T-helper 9 cell (primary cell): ENCODE measurements around the gene YARS2.

Source experiments
- DNase-seq: peaks from one replicate; pipeline ENCODE4 v3.0.0-alpha.2; 2020
- total RNA-seq, 2 donors: gene quantifications; one replicate each; lab custom pipeline; 2026; lab: John Stamatoyannopoulos, UW

YARS2 gene
- 24.1 to 32.1 reads per million in 2 donors for total RNA-seq

DNA sequence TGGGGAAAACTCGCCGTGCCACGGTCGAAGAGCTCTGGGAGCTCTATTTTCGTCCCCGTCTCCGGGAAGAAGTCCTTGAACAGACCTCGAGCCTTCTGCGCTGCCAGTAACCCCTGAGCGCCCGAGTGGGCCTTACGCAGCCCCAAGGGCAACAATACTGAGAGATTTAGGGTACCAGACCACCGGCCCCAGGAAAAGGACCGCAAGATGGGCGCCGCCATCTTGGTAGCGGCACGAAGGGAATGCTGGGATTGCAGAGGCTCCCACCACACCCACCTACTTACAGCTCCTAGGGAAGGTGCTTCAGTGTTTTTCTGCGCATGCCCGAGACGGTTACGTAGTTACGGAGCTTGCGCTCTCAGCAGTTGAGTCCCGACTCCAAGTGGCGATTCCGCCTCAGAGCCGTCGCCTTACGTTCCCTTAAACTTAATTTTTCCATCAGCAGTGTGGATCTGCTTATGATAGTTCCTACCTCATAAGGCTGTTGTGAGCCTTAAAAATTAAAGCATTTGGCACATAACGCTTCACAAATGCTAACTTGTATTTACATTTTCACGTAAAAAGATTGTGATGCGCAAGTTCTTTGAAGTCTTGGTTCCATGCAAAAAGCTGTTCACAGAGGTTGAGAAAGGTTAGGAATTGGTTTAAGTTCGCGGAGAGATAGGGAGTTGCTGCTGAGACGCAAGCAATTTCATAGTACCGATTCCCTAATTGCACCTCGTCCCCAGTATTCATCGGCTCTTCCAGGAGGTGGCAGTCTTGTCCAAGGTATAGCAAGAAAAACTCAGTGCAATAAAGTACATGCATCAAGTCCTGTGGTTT is at the start of gene YARS2:
YARS2 (minus strand) TSS at position 244 of the 822 bp plus-strand sequence; CDS start at position 221, 23 bp downstream.
- peak; percentile 75 for DNase-seq

DNA sequence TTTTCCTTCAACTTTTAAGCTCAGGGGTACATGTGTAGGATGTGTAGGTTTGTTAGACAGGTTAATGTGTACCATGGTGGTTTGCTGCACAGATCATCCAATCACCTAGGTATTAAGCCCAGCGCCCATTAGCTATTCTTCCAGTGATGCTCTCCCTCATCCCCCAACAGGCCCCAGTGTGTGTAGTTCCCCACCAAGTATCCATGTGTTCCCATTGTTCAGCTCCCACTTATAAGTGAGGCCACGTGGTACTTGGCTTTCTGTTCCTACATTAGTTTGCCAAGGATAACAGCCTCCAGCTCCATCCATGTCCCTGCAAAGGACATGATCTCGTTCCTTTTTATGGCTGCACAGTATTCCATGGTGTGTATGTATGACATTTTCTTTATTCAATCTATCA is 48.6 kb upstream of the YARS2 start:
- DNase-seq: no peak

DNA sequence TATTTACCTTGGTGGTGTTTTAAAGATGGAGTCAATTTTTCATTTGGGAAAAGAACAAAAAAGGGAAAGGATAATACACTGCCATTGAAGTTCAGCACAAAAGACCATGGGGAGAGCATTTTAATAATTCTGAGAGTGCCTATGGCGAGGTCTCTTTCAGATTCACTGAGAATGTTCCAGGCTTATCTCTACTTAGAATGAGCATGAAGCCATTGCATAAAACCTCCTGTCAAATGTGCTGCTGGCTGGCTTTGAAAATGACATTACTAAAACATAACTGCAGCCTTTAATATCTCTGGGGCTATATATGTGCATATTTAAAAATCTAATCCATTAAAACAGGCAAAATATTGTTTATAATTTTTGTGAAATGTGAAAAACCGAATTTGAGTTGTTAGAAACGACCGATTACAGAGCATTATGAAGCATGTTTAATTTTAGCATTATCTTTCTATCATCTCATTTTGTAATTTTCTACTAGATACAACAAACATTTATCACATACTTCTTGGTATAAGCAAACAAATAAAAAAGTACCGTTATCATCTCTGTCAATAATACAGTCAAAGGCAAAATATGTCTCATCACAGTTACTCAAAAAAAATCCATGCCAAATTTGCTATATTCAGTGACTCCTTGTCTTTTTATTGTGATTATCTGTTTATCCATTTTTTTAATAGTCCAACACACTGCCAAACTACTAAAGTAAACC is 45.7 kb upstream of the YARS2 start:
- no peak for DNase-seq

DNA sequence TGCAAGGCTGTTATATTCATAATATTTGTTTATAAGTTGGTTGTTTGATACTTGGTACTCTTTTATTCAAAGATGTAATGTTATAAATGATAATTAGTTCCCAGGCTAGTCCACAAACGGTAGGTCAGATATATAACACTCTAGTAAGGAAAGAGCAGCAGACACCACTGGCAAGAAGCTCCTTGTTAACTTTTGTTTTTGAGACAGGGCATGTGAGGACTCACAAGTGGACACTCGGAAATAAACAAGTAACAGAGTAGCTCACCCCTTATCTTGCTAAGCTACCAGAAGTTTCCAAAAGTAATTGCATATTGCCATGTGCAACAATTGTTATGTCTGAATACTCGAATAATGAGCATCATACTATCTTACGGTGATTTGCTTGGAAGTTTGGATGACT is 38.6 kb upstream of the YARS2 start:
- no peak for DNase-seq

DNA sequence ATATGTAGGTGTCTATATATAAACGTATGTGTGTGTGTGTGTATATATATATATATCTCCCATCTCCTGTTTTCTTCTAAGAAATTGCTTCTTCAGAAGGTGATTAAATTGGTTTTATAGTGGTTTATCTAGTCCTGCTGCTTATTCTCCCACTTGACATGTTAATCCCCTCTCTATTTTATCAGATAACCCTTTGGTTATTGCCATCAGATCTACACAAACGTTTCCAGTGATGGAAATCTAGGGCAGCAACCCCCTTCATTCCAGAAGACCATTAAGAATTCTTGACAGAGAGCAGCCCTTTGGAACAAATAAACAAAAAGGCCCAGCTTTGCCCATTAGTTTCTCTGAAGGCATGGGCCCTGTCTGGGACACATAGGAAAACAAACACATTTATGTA is 34.2 kb upstream of the YARS2 start:
- DNase-seq: no peak

DNA sequence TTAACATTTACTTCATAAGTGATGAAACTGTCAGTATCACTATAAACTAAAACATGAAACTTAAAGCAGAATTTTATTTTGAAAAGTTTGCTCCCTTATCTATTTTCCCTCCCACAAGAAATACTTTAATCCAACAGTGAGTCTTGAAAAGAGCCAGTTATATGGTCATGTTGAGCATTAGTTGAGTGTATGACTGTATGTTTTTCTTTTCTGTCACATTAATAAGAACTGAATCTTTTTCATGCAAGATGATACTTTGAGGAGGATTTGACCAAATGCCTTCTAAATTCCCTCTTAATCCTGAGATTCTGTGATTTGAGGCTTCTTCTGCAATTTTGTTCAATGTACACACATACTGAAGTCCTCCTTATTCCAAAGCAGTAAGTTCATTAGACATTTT is 33.7 kb upstream of the YARS2 start:
- DNase-seq: no peak

DNA sequence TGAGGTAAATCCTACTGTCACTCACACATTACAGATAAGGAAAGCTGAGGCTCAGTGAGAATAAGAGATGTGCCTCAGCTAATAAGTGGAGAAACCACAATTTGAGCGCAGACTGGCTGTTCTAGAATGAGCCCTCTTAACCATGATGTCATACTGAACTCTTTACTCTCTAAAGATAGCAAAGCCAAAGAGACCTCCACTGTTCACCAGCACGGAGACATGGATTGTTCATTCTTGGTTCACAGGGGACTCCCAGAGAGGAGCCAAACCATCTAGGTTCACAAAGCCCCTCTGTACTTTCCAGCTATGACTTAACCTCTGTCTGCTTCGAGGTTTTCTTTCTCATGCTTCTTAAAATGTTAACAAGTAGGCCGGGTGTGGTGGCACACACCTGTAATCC is 32.7 kb upstream of the YARS2 start:
- DNase-seq: no peak

DNA sequence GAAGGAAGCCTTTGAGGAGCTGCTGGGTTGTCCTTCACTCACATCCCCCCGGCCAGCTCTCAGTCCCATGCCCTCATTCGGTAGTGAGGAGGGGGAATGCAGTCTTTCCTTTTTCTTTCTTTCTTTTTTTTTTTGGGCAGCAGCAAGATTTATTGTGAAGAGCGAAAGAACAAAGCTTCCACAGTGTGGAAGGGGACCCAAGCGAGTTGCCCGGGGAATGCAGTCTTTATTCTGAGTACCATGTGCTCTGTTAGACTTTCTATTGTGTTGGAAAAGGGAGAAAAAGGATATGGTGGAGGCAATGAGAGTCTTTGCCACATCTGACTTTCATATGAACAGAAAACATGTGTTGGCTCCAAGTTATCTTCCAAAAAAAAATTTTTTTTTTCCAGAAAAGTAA is 29.9 kb upstream of the YARS2 start:
- no peak for DNase-seq

DNA sequence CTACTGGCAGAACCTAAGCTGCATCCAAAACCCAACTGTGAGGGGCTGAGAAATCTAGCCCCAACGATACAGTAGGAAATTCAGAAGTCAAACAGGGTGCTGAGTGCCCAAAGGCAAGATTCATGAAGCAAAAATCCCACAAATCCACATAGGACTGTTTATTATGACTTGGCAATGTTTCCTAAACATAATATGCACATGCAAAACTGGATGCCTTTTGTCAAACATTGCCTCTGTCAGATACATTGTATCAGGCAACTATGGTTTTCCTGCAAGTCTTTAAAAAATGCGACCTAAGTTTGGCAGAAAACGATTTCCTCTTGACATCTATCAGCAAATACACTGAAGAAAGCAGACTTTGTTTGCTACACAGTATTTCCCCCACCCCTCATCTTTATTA is 27.3 kb upstream of the YARS2 start:
- no peak for DNase-seq

DNA sequence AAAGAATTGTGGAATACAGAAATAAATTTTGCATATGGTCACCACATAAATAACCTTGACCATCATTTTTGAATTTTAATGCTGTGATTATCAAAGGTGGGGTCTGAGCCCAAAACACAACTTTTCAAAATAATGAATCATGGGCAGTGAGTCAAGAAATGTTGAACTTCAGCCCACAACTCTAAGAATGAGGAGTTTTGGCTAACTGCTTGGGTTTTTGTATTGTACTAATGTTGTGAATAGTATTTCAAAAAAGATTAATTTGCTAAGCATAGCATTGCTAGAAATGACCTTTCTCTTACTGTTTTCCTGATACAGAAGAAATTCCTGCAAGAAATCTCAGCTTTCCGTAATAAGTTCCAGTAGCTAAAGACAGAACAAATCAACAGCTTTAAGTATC is 24.4 kb upstream of the YARS2 start:
- no peak for DNase-seq

DNA sequence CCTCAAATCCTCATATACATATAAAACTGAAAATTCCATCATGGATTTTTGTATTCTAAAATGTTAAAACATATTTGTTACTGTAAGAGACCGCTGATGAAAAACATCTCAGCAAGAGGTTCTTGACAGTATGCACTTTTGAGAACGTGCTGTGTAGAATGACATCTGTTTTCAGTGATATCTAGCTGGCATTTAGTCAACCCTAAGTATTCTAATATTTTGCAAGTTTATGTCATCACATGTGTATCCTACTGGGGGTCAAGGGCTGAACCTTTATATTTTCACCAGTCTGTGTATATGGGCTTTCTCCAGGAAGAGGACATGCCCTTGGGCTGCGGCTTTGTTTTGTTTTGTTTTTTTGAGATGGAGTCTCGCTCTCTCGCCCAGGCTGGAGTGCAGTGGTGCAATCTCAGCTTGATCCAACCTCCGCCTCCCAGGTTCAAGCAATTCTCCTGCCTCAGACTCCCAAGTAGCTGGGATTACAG is 22.0 kb upstream of the YARS2 start:
- DNase-seq: no peak

DNA sequence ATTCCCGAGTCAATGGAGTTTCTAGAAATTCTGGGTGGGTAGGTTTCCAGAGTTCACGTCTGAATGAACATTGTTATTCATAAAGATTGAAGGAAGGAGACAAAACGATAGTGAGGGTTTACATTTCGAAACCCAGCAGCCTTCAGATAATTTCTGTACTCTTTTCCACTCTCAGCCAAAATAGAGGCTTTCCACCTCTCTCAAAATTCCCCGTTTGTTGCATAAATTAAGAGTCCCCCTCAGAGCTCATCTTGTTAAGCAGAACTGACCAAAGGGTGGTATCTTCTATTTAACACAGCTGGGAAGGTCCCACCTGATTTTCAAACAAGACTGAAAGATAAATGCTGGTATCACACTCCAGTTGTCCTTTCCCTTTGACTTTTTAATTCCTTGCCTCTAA is 21.5 kb upstream of the YARS2 start:
- DNase-seq: no peak

DNA sequence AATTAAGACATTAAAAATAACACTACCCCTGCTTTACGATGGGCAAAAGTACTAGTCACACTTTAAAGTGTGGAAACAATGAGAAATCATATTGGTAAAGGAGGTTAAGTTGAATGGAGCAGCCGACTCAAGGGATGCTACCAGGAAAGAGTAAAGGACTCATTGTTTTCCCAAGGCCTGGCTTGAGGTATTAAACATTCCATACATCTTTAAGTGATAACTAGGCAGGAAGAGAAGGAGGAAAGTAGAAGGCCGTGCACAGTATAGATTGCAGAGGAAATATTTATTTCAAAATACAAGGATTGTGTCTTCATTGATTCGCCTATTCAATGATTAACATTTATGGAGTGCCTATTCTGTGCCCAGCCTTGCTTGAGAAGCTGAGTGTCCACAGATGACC is 20.6 kb upstream of the YARS2 start:
- DNase-seq: no peak

DNA sequence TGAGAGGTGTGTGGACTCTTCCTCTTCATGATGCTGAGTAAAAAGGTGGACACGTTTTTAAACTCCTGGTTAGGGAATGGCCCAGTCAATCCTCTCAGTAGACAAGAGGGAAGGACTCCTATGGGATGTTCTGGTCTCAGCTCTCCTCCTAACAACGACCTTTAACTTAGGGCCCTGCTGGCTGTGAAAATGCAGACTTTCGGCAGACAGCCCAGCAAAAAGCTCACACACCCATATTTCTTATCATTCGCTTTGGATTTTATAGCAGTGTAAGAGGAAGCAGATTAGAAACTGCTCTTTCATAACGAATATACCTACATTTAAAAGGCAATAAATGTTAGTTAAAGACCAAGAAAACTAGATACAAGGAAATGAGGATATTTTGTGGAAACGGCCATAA is 18.0 kb upstream of the YARS2 start:
- no peak for DNase-seq

DNA sequence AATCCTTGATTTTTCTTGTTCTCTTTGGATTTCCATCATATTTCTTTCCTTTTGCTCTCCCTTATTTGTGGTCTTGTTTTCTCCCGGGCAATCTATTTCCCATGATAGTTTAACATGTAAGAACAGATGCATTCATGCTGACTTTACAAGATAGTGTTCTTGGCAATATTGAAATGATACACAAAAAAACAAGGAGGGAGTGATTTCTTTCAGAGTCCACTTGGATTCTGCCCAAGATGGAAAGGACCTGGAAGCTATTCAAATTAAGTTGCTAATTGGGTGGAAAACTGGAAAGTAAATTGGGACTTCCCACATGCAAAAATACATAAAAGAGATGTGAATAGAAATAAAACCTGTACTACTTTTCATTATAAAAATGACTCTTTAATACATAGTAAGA is 14.4 kb upstream of the YARS2 start:
- DNase-seq: no peak

DNA sequence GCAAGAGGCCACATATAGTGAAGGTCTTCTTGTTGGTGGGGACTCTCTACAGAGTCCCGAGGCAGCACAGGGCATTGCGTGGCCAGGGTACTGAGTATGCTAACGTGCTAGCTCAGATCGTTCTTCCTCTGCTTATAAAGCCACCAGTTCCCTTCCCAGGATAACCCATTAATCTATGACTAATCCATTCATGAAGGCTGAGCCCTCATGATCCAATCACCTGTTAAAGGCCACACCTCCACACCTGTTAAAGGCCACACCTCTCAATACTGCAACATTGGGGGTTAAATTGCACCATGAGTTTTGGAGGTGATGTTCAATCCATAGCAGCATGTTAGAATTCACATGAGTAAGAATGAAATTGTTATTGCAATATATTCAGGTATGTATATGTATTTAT is 12.8 kb upstream of the YARS2 start:
- no peak for DNase-seq

DNA sequence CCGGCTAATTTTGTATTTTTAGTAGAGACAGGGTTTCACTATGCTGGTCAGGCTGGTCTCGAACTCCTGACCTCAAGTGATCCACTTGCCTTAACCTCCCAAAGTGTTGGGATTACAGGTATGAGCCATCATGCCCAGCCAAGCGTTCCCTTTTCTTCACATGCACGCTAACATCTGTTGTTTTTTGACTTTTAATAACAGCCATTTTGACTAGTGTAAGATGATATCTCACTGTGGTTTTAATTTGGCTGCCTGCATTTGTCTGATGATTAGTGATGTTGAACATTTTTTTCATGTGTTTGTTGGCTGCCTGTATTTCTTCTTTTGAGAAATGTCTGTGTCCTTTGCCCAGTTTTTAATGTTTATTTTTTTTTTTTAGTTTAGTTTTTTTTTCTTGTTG is 10.2 kb upstream of the YARS2 start:
- no peak for DNase-seq

DNA sequence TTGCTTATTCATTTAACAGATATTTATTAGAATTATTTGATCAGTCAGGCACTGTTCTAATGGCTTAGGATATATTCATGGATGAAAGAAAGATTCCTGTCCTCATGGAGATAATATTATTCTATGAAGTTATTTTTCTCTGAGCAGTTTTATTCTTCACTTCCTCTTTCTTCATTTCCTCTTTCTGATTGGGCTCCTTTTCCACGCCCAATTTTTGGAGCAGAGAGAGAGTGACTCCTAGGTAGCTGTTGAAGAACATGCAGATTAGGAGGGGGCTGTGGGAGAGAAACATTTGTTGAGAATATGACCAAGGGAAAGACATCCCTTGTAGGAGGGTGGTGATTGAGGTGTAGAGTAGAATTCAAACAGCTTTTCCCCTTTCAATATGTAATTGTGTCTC is 6.0 kb upstream of the YARS2 start:
- no peak for DNase-seq

DNA sequence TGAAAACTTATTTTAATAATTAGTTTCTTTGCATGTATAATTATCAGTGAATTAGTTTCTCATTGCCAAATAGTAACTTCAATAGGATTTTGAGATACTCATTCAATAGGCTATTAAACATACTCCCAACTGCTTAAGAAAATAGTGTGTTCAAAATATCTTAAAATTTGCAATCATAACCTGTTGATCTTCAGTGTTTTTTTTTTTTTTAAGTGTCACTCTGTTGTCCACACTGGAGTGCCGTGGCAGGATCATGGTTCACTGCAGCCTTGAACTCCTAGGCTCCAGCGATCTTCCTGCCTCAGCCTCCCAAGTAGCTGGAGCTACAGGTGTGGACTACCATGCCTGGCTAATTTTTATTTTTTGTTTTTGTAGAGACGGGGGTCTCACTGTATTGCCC is 1.5 kb upstream of the YARS2 start:
- DNase-seq: no peak

DNA sequence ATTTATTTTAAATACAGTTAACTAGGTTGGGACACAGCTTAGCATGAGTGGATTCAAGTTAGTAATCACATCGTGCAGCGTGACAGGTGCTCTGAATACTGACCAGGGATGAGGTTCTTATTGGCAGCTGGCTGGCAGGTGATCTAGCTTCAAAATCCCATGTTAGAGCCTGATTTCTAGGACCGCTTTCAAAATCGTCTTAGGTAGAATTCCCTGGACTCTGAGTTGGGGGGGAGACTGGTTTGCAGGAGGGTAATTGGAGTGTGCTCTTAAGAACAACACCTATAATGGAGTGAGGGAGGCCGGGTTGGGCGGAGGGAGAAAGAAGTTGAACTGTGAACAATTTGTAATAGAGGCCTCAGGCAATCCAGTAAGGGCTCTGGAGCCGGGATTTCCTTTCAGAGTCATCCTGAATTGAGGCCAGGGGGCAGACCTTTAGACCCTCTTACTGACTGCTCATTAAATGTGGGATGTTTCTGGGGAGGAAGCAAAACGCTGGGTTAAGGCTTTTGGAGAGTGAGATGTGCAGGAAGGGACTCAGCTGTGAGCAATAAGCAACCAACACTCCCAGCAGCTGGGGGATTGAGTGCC is 874 bp upstream of the YARS2 start:
- DNase-seq: no peak

DNA sequence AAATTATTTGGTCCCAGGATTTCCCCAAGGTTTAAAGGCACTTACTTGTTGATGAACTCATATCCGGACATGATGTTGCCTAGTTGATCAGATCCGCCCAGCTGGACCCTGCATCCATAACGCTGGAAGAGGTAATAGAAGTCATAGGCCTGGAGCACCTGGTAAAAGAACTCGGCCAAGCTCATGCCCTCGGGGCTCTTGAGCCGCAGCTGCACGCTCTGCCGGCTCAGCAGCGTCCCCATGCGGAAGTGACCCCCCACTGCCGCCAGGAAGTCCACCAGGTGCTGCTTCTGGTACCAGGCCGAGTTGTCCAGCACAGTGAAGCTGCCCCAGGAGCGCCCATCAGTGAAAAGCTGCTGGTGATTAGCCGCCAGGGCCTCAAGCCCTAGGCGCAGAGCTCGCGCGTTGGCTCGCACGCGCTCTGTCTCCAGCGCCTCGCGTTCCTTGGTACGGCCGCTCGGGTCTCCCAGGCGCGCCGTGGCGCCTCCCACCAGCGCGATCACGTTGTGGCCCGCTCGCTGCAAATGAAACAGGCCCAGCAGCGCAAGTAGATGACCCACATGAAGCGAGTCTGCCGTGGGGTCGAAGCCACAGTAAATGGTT is 545 bp downstream of the YARS2 start:
- peak; percentile 43 for DNase-seq

DNA sequence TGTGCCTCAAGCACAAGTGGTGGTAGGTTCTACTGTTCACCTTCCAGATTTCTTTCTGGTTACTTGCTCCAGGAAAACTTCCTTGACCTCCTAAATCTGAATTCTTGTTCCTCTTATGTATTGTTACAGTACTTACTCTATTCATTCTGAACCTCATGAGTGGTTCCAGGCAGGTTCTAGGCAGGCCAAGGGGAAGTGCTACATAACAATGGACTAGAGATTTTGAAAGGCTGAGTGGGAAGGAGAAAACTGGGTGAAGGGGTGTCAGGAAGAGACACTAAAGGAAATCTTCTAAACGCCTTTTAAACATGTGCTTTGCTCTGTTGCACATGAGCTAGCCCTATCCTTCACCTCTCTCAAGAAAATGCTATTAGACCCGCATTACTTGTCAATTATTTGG is 1.6 kb downstream of the YARS2 start:
- DNase-seq: no peak

DNA sequence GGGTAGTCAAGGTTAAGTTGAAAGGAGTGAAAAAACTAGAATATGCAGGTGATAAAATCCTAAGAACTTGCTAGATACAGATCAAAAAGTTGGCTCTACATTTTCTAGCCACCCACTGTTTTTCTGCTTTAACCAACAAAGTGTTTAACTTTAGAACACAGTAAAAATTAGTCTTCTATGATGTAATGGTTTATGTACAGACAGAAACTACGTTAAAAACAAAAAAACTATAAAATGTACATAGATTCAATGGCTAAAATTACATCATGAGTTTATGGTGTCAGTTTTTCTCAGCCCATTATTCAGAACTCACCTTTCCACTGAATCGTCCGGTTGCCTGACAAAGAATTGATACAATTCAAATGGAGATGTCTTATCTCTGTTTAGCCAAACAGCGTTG is 2.1 kb downstream of the YARS2 start:
- no peak for DNase-seq

DNA sequence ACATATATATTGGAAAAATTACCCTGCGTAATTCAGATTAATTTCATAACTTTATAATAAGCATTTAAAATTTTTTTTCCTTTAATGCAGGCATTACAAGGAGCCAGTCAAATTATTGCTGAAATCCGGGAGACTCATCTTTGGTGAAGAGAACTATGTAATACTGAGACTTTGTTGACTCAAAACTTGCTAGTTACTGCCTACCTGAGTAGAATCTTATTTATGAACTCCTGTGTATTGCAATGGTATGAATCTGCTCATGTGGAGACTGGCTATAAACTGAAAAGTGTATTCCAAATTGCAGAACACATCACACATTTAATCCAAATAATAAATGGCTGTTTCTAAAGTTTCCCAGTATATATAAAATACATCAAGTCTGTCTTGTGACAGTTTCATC is 12.4 kb downstream of the YARS2 start:
- DNase-seq: no peak
